Endothelial cell (in vitro differentiated cells): Measurements from ENCODE around the gene CTTNBP2NL. TPM values are rescaled to one million over a fixed set of nuclear protein-coding genes. Genes with fewer than 3 reads are reported as not detected.

Experiments
- DNase-seq: peaks from one replicate; pipeline ENCODE4 v3.0.0; 2021; ENCODE audit warnings: low spot score
- H3K27ac Mint-ChIP-seq: one replicate; pipeline ENCODE4 v1.8.0; 2021; ENCODE audit warnings: mixed read lengths, inconsistent platforms; ENCODE audit not compliant: unreplicated experiment
- H3K27me3 Mint-ChIP-seq: one replicate; pipeline ENCODE4 v1.8.0; 2021; ENCODE audit warnings: mild to moderate bottlenecking, moderate library complexity, mixed read lengths, inconsistent platforms; ENCODE audit not compliant: unreplicated experiment
- H3K36me3 Mint-ChIP-seq: one replicate; pipeline ENCODE4 v1.8.0; 2021; ENCODE audit warnings: mild to moderate bottlenecking, low read depth, mixed read lengths, inconsistent platforms; ENCODE audit not compliant: unreplicated experiment
- H3K4me1 Mint-ChIP-seq: one replicate; pipeline ENCODE4 v1.8.0; 2021; ENCODE audit warnings: mild to moderate bottlenecking, mixed read lengths, inconsistent platforms; ENCODE audit not compliant: unreplicated experiment
- H3K4me3 Mint-ChIP-seq: one replicate; pipeline ENCODE4 v1.8.0; 2021; ENCODE audit warnings: mild to moderate bottlenecking, mixed read lengths, inconsistent platforms; ENCODE audit not compliant: unreplicated experiment
- H3K9me3 Mint-ChIP-seq: one replicate; pipeline ENCODE4 v1.8.0; 2021; ENCODE audit warnings: mixed read lengths, inconsistent platforms; ENCODE audit not compliant: unreplicated experiment
- CTCF ChIP-seq: fragments of 200-600 bp; sonication (generic); IDR thresholded peaks from one replicate; pipeline ENCODE4 v1.5.0; 2021; ENCODE audit warnings: antibody characterized with exemption; ENCODE audit not compliant: unreplicated experiment
- total RNA-seq: library from RNA; stranded (reverse); fragmentation: NEBNext Ultra II Directional; extraction: Animal tissue kit (Norgen Biotek cat#: 25700); gene quantifications from one replicate; pipeline ENCODE4 v1.2.1, GENCODE V29; 2021; ENCODE audit not compliant: unreplicated experiment

Gene CTTNBP2NL
- total RNA-seq, 1 donor from 2014 or later, result 84.0 TPM

GRCh38 chr1:112453876-112454275, 57.9 kb downstream of the CTTNBP2NL start:
- H3K36me3 Mint-ChIP-seq, result peaks cover 46% of the 10 kb centered on the region
- peaks cover 3% of the 10 kb centered on the region for H3K27me3 Mint-ChIP-seq
- no peak for TF ChIP-seq CTCF
- no peaks in the 10 kb centered on the region for H3K9me3 Mint-ChIP-seq
- DNase-seq, result no peak
- no peak overlapping the region for H3K4me3 Mint-ChIP-seq
- H3K4me1 Mint-ChIP-seq, result peaks cover 4% of the 10 kb centered on the region
- H3K27ac Mint-ChIP-seq, result peak overlapping the region; percentile 32

- peaks cover 43% of the 10 kb centered on the region for H3K36me3 Mint-ChIP-seq
- H3K27ac Mint-ChIP-seq, result peak overlapping the region; percentile 32
- TF ChIP-seq CTCF, result no peak
- peaks cover 4% of the 10 kb centered on the region for H3K4me1 Mint-ChIP-seq
- no peak for DNase-seq
- peaks cover 3% of the 10 kb centered on the region for H3K27me3 Mint-ChIP-seq
- H3K4me3 Mint-ChIP-seq, result no peak overlapping the region
- no peaks in the 10 kb centered on the region for H3K9me3 Mint-ChIP-seq
Observed at GRCh38 chr1:112454316-112454715, 58.3 kb downstream of the CTTNBP2NL start.

- Mint-ChIP-seq H3K27ac (no peak overlapping the region), H3K27me3 (no peaks in the 10 kb centered on the region), H3K4me3 (peak overlapping the region; percentile 81), H3K4me1 (peaks cover 12% of the 10 kb centered on the region), H3K9me3 (no peaks in the 10 kb centered on the region), H3K36me3 (peaks cover 29% of the 10 kb centered on the region)
- TF ChIP-seq CTCF, result no peak
- no peak for DNase-seq
Observed at GRCh38 chr1:112457241-112457640, 61.2 kb downstream of the CTTNBP2NL start.

GRCh38 chr1:112457955-112458354, 61.9 kb downstream of the CTTNBP2NL start:
- no peak for TF ChIP-seq CTCF
- Mint-ChIP-seq H3K27me3 (no peaks in the 10 kb centered on the region), H3K36me3 (peaks cover 29% of the 10 kb centered on the region), H3K9me3 (no peaks in the 10 kb centered on the region), H3K4me1 (peaks cover 12% of the 10 kb centered on the region), H3K27ac (no peak overlapping the region), H3K4me3 (no peak overlapping the region)
- DNase-seq, result no peak

GRCh38 chr1:112458756-112459155, 62.7 kb downstream of the CTTNBP2NL start:
- no peak for DNase-seq
- Mint-ChIP-seq H3K4me1 (peaks cover 12% of the 10 kb centered on the region), H3K36me3 (peaks cover 27% of the 10 kb centered on the region), H3K27ac (no peak overlapping the region), H3K27me3 (no peaks in the 10 kb centered on the region), H3K9me3 (no peaks in the 10 kb centered on the region), H3K4me3 (no peak overlapping the region)
- TF ChIP-seq CTCF, result no peak
